ENCODE results near the gene SCNN1G. TPM values are rescaled to one million over a fixed set of nuclear protein-coding genes. Genes with fewer than 3 reads are reported as not detected.
"Not testable (repeated sequence)": the region's sequence is repeated elsewhere in the genome, so short reads cannot be mapped to it uniquely, and the experiment has no call there.

The SCNN1G gene
- total RNA-seq, result 0.31 TPM

- DNase-seq, result no peak
These were observed at the start of gene SCNN1G for GRCh38 chr16:23182679-23183542. TSS of gene SCNN1G (plus strand) at chr16:23182745. CDS start at chr16:23186272, 3,527 bp downstream.

DNA sequence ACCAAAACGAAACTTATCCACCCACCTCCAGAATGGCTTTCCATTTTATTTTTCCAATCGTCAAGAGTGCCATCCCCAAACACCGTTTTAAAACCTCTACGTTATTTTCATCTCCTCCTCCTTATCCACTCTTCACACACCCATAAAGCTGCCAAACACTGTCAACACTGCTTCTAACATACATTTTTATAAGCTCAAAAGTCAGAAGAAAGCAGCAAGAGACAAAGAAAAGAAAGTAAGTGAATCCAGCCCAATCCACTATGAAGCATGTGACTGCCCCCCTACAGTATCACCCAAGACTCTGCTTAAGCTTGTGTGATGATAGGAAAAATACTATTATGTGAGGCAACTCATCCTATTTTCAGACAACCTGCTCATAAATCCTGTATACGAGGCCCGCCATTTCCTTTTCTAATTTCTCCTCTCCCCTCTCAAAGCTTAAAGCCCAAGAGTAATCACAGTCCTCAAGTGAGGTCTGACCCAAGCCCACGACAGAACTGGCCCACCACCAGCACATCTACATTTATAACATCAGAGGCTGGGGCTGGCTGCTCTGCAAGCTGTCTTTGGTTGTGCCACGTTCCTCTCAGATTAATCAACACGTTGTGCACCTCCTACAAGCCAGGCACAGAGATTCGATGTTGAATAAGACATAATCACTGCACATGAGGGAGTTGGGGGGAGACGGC is 49.6 kb upstream of the SCNN1G start:
- DNase-seq, result no peak

GRCh38 chr16:23134274-23134673 is 48.3 kb upstream of the SCNN1G start:
- DNase-seq, result no peak

DNA sequence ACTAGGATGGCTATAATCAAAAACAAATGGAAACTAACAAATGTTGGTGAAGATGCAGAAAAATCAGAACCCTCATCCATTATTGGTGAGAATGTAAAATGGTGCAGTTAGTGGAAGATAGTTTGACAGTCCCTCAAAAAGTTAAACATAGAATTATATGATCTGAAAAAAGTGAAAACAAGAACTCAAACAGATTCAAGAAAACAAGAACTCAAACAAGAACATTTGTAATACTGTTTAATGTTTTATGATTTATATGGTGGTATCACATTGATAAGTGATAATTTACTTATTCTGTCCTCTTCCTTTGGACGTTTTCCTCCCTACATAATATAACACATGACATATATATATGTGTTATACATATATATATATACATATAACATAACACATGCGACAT is 45.3 kb upstream of the SCNN1G start:
- DNase-seq, result no peak

- DNase-seq, result no peak
These were observed 44.7 kb upstream of the SCNN1G start for GRCh38 chr16:23137818-23138217.

GRCh38 chr16:23140107-23140506 is 42.4 kb upstream of the SCNN1G start:
- no peak for DNase-seq

DNA sequence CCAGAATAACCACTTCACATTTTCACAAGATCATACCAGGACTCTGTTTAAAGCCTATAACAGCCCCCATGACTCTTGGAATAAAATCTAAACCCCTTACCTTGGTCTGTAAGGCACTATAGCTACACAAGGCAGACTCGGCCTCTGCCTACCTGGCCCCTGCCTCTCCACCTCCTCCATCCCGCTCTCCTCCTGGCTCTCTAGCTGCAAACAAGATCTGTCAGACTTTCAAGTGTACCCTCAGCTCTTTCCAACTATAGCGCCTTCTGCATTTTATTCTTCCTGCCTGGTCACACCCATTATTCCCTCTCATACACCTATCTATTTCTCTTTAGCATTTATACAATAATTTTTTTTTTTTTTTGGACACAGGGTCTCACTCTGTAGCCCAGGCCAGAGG is 41.5 kb upstream of the SCNN1G start:
- DNase-seq, result no peak

- no peak for DNase-seq
These were observed 41.0 kb upstream of the SCNN1G start for GRCh38 chr16:23141500-23141899.

GRCh38 chr16:23141959-23142740 is 40.4 kb upstream of the SCNN1G start:
- no peak for DNase-seq

DNA sequence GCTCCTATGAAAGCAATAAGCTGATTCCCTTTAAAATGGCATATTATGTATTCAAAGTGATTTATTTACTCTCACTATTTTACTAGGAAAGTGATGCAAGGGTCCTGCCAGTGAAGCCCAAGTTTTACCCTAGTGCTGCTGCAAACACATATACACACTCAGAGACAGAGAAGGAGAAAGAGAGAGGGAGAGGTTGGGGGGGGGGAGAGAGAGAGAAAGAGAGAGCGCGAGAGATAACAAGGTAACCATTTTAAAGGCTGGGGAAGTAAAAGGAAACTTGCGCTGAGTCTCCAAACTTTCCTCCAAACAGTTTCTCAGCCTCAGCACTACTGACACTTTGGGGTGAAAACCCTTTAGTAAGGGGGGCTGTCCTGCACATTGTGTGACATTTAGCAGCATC is 39.2 kb upstream of the SCNN1G start:
- DNase-seq, result no peak

DNA sequence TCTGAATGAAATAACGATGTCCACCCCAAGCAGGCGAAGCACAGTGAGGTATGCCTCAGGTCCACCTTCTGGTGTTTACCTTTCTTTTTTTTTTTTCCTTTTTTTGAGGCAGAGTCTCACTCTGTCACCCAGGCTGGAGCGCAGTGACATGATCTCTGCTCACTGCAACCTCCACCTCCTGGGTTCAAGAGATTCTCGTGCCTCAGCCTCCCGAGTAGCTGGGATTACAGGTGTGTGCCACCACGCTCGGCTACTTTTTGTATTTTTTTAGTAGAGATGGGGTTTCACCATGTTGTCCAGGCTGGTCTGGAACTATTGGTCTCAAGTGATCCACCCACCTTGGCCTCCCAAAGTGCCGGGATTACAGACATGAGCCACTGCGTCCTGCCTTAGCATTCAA is 38.2 kb upstream of the SCNN1G start:
- not testable (repeated sequence) for DNase-seq

DNA sequence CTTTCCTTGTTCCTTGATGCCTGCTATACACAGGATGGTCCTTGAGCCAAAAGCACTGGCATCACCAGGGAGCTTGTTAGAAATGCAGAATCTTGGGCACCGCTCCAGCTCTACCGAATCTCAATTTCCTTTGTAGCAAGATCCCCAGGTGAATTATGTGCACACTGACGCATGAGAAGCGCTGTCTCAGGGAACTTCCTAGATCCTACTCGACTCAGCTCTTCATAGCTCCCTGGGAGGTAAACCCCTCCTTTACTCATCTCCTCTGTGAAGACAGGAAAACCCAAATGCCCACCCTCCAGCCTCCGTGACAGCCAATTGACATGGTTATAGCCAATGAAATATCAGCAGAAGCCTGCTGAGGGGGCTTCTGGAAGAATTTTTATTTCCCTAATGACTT is 37.4 kb upstream of the SCNN1G start:
- DNase-seq, result no peak

DNA sequence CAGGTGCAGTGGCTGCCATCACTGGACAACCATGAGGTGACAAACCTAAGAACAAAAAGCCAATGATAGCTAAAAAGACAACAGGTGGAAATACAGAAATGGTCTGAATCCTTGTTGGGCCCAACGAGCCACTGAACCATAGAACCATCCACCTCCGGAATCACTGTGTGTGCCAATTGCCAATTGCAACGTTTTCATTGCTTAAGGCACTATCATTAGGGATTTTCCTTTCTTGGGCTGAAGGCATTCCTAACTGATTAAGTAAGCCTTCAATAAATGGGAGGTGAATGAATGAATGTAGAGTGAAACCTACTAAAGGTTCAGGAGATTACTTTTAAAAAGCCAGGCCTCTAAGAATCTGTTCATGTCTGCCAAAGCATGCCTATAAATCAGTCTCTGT is 36.9 kb upstream of the SCNN1G start:
- DNase-seq, result no peak

DNA sequence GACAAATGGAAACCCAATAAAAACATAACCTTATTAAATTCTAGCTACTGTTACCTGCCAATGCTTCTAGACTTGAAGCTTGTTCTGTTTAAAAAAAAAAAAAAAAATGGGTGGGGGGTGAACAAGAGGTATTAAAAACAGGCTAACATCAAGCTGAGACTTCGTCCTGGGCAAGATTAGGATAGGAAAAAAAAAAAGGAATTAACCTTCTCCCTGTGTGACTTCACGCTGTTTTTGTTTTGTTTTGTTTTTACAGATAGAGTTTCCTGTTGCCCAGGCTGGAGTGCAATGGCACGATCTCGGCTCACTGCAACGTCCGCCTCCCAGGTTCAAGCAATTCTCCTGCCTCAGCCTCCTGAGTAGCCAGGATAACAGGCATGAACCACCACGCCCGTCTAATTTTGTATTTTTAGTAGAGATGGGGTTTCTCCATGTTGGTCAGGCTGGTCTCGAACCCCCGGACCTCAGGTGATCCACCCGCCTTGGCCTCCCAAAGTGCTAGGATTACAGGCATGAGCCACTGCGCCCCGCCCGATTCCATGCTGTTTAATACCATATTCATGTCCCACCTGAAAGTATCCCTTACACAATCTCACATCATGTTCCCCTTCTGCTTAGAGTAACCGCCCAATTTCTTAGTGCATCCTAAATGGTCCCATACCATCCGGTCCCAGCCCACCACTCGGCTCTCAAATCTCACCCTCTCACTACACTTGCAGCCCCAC is 35.5 kb upstream of the SCNN1G start:
- DNase-seq, result no peak

DNA sequence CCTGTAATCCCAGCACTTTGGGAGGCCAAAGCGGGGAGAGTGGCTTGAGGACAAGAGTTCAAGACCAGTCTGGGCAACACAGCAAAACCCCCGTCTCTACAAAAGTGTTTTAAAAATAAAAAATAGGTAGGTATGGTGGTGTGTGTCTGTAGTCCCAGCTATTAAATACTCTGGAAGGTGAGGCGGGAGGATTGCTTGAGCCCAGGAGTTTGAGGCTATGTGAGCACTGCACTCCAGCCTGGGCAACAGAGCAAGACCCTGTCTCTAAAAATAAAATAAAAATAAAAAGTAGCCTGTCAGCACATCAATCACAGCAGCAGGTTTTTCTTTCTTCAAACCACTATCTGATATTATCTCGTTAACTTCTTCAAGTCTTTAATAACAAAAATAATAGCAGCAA is 34.9 kb upstream of the SCNN1G start:
- no peak for DNase-seq

GRCh38 chr16:23148166-23148512 is 34.4 kb upstream of the SCNN1G start:
- DNase-seq, result no peak

DNA sequence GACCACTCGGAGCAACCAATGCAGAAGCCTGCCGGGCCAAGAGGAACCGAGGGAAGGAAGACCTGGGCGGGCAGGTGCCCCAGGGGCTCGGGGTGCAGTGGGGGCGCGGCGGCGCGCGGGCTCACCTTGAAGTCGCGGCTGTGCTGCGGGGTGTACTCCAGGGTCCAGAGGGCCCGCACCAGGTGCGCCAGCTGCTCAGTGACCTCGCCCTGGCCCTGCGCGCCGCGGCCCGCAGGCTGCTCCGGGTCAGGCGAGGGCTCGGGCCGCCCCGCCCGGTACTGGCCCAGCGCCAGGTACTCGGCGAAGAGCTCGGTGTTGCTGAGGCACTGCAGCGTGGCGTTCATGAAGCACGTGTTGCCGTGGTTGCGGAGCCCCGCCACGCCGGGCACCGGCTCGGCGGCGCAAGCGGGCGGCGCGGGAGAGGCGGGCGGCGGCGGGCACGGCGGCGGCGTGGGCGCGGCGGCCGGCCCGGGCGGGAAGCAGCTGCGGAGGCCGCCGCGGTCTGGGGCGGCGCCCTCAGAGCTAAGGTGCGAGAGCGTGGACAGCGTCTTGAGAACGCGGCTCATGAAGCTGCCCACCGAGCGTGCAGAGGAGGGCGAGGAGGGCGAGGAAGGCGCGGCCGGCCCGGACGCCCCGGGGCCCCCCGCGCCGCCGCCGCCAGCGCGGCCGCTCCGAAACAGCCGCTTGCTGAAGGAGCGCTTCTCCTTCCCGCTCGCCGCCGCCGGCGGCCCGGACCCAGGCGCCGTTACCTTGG is 33.9 kb upstream of the SCNN1G start:
- DNase-seq, result no peak

- peak; percentile 94 for DNase-seq
These were observed 33.1 kb upstream of the SCNN1G start, which contains the start of gene USP31 for GRCh38 chr16:23149267-23149992. TSS of gene USP31 (minus strand) at chr16:23149452. CDS start at chr16:23149270, 182 bp downstream.

- no peak for DNase-seq
These were observed 32.6 kb upstream of the SCNN1G start for GRCh38 chr16:23149993-23150364.

GRCh38 chr16:23152386-23153178 is 30.0 kb upstream of the SCNN1G start:
- no peak for DNase-seq
